Measurements from ENCODE around the gene ARID1B.

The ARID1B gene

DNA sequence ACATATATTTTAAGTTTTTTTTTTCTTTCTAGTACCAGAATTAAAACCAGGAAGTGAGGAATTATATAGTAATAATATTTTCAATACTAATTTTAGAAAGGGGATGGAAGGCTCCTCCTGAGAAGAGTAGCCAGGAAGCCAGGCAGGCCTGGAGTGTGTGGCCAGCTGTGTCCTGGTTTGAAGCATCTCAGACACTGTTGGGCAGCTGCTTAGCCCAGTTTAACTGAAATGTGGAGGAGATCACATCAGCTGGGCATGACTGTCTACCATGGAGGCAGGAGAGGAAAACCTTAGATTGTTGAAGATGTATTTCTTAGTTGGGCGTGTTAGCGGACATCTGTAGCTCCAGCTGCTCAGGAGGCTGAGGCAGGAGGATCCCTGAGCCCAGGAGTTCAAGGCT lies 142.2 kb downstream of the ARID1B start:
- ATAC-seq (ENCODE audit: insufficient read depth, low read depth), result no peak
- no peak for TF ChIP-seq EZH2 (IDR thresholded peaks at IDR 0.05; ENCODE audit: borderline replicate concordance, low read depth, low read length, severe bottlenecking)
- TF ChIP-seq, protein P1, sequence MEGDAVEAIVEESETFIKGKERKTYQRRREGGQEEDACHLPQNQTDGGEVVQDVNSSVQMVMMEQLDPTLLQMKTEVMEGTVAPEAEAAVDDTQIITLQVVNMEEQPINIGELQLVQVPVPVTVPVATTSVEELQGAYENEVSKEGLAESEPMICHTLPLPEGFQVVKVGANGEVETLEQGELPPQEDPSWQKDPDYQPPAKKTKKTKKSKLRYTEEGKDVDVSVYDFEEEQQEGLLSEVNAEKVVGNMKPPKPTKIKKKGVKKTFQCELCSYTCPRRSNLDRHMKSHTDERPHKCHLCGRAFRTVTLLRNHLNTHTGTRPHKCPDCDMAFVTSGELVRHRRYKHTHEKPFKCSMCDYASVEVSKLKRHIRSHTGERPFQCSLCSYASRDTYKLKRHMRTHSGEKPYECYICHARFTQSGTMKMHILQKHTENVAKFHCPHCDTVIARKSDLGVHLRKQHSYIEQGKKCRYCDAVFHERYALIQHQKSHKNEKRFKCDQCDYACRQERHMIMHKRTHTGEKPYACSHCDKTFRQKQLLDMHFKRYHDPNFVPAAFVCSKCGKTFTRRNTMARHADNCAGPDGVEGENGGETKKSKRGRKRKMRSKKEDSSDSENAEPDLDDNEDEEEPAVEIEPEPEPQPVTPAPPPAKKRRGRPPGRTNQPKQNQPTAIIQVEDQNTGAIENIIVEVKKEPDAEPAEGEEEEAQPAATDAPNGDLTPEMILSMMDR (IDR thresholded peaks at IDR 0.05; ENCODE audit: borderline replicate concordance, extremely low read depth, low read length, poor library complexity, severe bottlenecking), result no peak
- Histone ChIP-seq H3K79me2 (ENCODE audit: insufficient read depth, low read length) (peaks cover 91% of the 10 kb centered on the region), H3K36me3 (ENCODE audit: insufficient read depth, low read length) (0 out of 2 replicates have a peak, but pooled peaks cover 4% of the 10 kb centered on the region), H2AFZ (ENCODE audit: low read depth, low read length) (no peak overlapping the region), H3K27me3 (ENCODE audit: insufficient read depth, low read length, poor library complexity) (no peaks in the 10 kb centered on the region), H3K4me3 (ENCODE audit: low read depth in 1 of 2, low read length in 2 of 2) (no peak overlapping the region), H3K9ac (ENCODE audit: low read depth, low read length) (no peak overlapping the region), H4K20me1 (ENCODE audit: insufficient read depth, low read length) (peaks cover 51% of the 10 kb centered on the region), H3K9me3 (ENCODE audit: insufficient read depth, low read length, severe bottlenecking) (no peaks in the 10 kb centered on the region), H3K4me2 (ENCODE audit: insufficient read depth, low read length) (no peak overlapping the region), H3K27ac (ENCODE audit: low read length) (no peak overlapping the region), H3K4me1 (ENCODE audit: insufficient read depth, low read length) (no peaks in the 10 kb centered on the region)
- DNase-seq, result no peak

DNA sequence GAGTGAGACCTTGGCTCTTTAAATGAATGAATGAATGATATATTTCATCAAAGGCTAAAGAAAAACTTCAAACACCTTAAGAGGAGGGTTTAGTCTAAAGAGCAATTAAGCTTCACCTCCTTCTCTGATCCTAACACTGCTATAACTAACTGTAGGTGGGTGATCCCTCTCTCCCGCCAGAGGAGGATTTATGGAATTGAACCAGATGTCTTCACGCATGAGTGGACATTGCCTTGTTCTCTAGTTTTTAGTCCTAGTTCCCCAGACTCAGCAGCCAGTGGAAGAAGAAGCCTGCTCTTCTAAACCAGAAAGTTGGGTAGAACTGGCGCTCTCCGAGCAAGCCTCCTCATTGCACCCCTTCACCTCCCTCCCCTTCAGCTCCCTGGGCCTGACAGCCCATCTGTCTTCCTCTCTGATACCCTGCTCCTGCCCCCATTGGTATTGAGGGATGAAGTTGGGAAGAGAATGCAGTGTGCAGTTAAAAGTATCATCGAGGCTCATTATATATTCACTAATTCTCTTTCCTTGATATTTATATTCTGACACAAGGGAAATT lies 142.7 kb downstream of the ARID1B start:
- H3K9ac ChIP-seq (ENCODE audit: low read depth, low read length), result no peak overlapping the region
- no peak overlapping the region for H3K27ac ChIP-seq (ENCODE audit: low read length)
- H3K36me3 ChIP-seq (ENCODE audit: insufficient read depth, low read length), result 0 out of 2 replicates have a peak, but pooled peaks cover 4% of the 10 kb centered on the region
- ATAC-seq (ENCODE audit: insufficient read depth, low read depth) (no peak), DNase-seq (no peak)
- no peaks in the 10 kb centered on the region for H3K4me1 ChIP-seq (ENCODE audit: insufficient read depth, low read length)
- TF ChIP-seq, protein P1 (IDR thresholded peaks at IDR 0.05; ENCODE audit: borderline replicate concordance, extremely low read depth, low read length, poor library complexity, severe bottlenecking), result no peak
- no peak for TF ChIP-seq EZH2 (IDR thresholded peaks at IDR 0.05; ENCODE audit: borderline replicate concordance, low read depth, low read length, severe bottlenecking)
- no peak overlapping the region for H2AFZ ChIP-seq (ENCODE audit: low read depth, low read length)
- H3K4me3 ChIP-seq (ENCODE audit: low read depth in 1 of 2, low read length in 2 of 2), result no peak overlapping the region
- no peaks in the 10 kb centered on the region for H3K27me3 ChIP-seq (ENCODE audit: insufficient read depth, low read length, poor library complexity)
- no peaks in the 10 kb centered on the region for H3K9me3 ChIP-seq (ENCODE audit: insufficient read depth, low read length, severe bottlenecking)
- no peak overlapping the region for H3K4me2 ChIP-seq (ENCODE audit: insufficient read depth, low read length)
- H3K79me2 ChIP-seq (ENCODE audit: insufficient read depth, low read length), result peaks cover 91% of the 10 kb centered on the region
- H4K20me1 ChIP-seq (ENCODE audit: insufficient read depth, low read length), result peaks cover 46% of the 10 kb centered on the region

DNA sequence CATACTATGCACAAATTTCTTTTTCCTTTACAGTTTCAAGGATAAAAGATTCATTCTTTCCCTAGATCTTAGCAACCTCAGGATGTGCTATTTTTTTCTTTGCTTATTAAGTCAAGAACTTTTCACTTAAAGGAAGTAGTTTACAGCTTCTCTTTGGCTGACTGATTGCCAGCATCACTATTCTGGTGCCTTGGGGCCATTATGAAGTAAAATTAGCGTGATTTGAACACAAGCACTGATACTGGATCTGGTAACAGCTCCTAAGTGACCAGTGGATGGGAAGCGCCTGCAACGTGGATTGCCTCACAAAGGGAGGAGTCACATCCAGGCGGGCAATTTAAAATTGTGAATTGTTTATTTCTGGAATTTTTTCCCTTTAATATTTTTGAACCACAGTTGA lies 147.1 kb downstream of the ARID1B start:
- Histone ChIP-seq H3K9me3 (ENCODE audit: insufficient read depth, low read length, severe bottlenecking) (no peaks in the 10 kb centered on the region), H3K79me2 (ENCODE audit: insufficient read depth, low read length) (peaks cover 94% of the 10 kb centered on the region), H3K36me3 (ENCODE audit: insufficient read depth, low read length) (peaks cover 3% of the 10 kb centered on the region; the same call in 1 of the 2 replicates), H3K4me2 (ENCODE audit: insufficient read depth, low read length) (no peak overlapping the region), H3K4me1 (ENCODE audit: insufficient read depth, low read length) (no peaks in the 10 kb centered on the region), H2AFZ (ENCODE audit: low read depth, low read length) (no peak overlapping the region), H4K20me1 (ENCODE audit: insufficient read depth, low read length) (peaks cover 62% of the 10 kb centered on the region), H3K27me3 (ENCODE audit: insufficient read depth, low read length, poor library complexity) (no peaks in the 10 kb centered on the region), H3K27ac (ENCODE audit: low read length) (no peak overlapping the region), H3K4me3 (ENCODE audit: low read depth in 1 of 2, low read length in 2 of 2) (no peak overlapping the region), H3K9ac (ENCODE audit: low read depth, low read length) (no peak overlapping the region)
- TF ChIP-seq EZH2 (IDR thresholded peaks at IDR 0.05; ENCODE audit: borderline replicate concordance, low read depth, low read length, severe bottlenecking), result no peak
- ATAC-seq (ENCODE audit: insufficient read depth, low read depth) (no peak), DNase-seq (no peak)

DNA sequence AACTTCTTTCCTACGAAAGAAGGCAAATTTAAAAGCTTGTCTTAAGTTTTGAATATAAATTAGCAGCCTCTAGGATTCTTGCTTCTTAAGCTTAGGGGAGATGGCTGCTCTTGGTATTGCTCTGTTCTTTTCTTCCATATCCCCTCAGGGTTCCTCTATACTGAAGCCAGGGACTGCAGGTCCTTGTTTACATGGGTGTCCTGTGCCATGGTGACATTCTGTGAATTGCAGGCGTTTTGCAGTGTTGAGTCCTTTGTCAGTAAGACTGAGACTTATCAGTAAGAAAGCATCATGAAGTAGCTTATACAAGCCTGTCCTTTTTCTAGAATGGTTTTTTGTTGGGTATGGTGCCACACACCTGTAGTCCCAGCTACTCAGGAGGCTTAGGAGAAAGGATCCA lies 147.8 kb downstream of the ARID1B start:
- H3K79me2 ChIP-seq (ENCODE audit: insufficient read depth, low read length), result peaks cover 94% of the 10 kb centered on the region
- no peaks in the 10 kb centered on the region for H3K9me3 ChIP-seq (ENCODE audit: insufficient read depth, low read length, severe bottlenecking)
- no peaks in the 10 kb centered on the region for H3K4me1 ChIP-seq (ENCODE audit: insufficient read depth, low read length)
- peaks cover 60% of the 10 kb centered on the region for H4K20me1 ChIP-seq (ENCODE audit: insufficient read depth, low read length)
- peaks cover 3% of the 10 kb centered on the region; the same call in 1 of the 2 replicates for H3K36me3 ChIP-seq (ENCODE audit: insufficient read depth, low read length)
- ATAC-seq (ENCODE audit: insufficient read depth, low read depth) (no peak), DNase-seq (no peak)
- H3K9ac ChIP-seq (ENCODE audit: low read depth, low read length), result no peak overlapping the region
- no peak overlapping the region for H2AFZ ChIP-seq (ENCODE audit: low read depth, low read length)
- H3K27me3 ChIP-seq (ENCODE audit: insufficient read depth, low read length, poor library complexity), result no peaks in the 10 kb centered on the region
- H3K4me2 ChIP-seq (ENCODE audit: insufficient read depth, low read length), result no peak overlapping the region
- H3K4me3 ChIP-seq (ENCODE audit: low read depth in 1 of 2, low read length in 2 of 2), result no peak overlapping the region
- no peak overlapping the region for H3K27ac ChIP-seq (ENCODE audit: low read length)
- TF ChIP-seq, protein P1 (IDR thresholded peaks at IDR 0.05; ENCODE audit: borderline replicate concordance, extremely low read depth, low read length, poor library complexity, severe bottlenecking), result no peak
- no peak for TF ChIP-seq EZH2 (IDR thresholded peaks at IDR 0.05; ENCODE audit: borderline replicate concordance, low read depth, low read length, severe bottlenecking)

Measured in DND-41 (cell line).